ENCODE data around the gene SRC.

- no peak for TF ChIP-seq POLR2AphosphoS5 (IDR thresholded peaks at IDR 0.05; ENCODE audit: insufficient read depth, low read depth, low read length)
- TF ChIP-seq POLR2A (IDR thresholded peaks at IDR 0.05; ENCODE audit: low read depth, low read length), result no peak
- no peak for TF ChIP-seq CTCF (IDR thresholded peaks at IDR 0.05; ENCODE audit: extremely low read depth in 1 of 2, insufficient read depth in 1 of 2, low read depth in 1 of 2, low read length in 2 of 2)
- no peak for TF ChIP-seq MYC (IDR thresholded peaks at IDR 0.05; ENCODE audit: low read depth, low read length)
- TF ChIP-seq EZH2 (IDR thresholded peaks at IDR 0.05; ENCODE audit: borderline replicate concordance, low read depth, low read length, severe bottlenecking), result no peak
- no peak for TF ChIP-seq GATA2 (IDR thresholded peaks at IDR 0.05; ENCODE audit: insufficient read depth, insufficient read length, low read depth, low read length)
- TF ChIP-seq MAX (IDR thresholded peaks at IDR 0.05; ENCODE audit: insufficient read depth, insufficient read length), result no peak
- no peak for TF ChIP-seq FOS (IDR thresholded peaks at IDR 0.05; ENCODE audit: borderline replicate concordance, insufficient read depth, low read length)
Observed at GRCh38 chr20:37453836-37454235, 107.9 kb downstream of the SRC start.

Data from endothelial cell of umbilical vein (primary cell).